Hematopoietic multipotent progenitor cell treated with erythropoietin and hydrocortisone succinate and interleukin-3 and kit ligand, for 17 days (in vitro differentiated cells): ENCODE results near the gene BICD2.

Source experiments
- DNase-seq: peaks from one replicate; pipeline ENCODE4 v3.0.0-alpha.2; 2015; ENCODE audit warnings: low spot score

BICD2 gene

GRCh38 chr9:92668746-92669526 lies 95.7 kb downstream of the BICD2 start:
- DNase-seq = no peak

- no peak for DNase-seq
These were observed 97.6 kb downstream of the BICD2 start for GRCh38 chr9:92666912-92667532.

- no peak for DNase-seq
These were observed 98.4 kb downstream of the BICD2 start for GRCh38 chr9:92666236-92666635.

- no peak for DNase-seq
These were observed 98.8 kb downstream of the BICD2 start for GRCh38 chr9:92665836-92666235.

- no peak for DNase-seq
These were observed 100.1 kb downstream of the BICD2 start for GRCh38 chr9:92664394-92665152.

- no peak for DNase-seq
These were observed 100.7 kb downstream of the BICD2 start for GRCh38 chr9:92663951-92664350.

GRCh38 chr9:92663126-92663525 lies 101.5 kb downstream of the BICD2 start:
- DNase-seq = no peak

- DNase-seq = no peak
These were observed 102.9 kb downstream of the BICD2 start for GRCh38 chr9:92661743-92662142.
